GM21825 (cell line): ENCODE results near the gene TRIO.

Experiments used
- ATAC-seq: cut with Tn5 transposase; IDR thresholded peaks from one replicate; pipeline ENCODE4 v1.9.1; 2021; ENCODE audit warnings: mild to moderate bottlenecking, moderate library complexity; ENCODE audit not compliant: unreplicated experiment

Gene TRIO

DNA sequence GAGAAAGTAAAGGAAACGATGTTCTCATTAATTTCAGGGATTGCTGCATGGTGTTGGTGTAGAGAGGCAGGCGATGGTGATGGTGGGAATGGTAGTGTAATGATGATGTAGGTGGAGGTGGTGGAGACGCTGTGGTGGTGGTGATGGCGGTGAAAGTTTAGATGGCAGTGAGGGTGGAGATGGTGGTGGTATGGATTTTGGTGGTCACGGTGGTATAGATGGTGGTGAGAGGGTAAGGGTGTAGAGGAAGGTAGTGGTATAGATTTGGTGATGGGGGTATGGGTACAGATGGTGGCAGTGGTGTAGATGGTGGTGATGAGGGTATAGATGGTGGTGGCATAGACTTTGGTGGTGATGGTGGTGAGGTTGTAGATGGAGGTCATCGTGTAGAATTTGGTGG is 259.3 kb downstream of the TRIO start:
- ATAC-seq = no peak

DNA sequence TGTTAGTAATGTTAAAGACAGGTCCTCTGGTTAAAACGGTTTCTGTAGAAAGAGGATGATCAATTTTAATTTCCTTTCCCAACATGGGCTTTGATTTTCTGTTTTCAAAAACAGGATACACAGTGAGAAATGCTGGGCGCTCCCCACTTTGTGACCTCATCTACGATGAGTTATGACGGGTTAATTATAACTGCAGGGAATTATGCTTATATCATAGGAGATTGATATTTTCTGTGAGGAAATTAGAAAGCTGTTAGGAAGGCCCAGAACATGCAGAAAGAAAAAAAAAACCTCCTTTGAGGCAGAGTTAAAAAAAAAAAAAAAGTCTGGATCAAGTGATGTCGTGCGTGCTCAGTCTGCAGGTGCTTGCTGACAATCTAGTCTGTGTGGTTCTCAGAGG is 261.6 kb downstream of the TRIO start:
- ATAC-seq = no peak

DNA sequence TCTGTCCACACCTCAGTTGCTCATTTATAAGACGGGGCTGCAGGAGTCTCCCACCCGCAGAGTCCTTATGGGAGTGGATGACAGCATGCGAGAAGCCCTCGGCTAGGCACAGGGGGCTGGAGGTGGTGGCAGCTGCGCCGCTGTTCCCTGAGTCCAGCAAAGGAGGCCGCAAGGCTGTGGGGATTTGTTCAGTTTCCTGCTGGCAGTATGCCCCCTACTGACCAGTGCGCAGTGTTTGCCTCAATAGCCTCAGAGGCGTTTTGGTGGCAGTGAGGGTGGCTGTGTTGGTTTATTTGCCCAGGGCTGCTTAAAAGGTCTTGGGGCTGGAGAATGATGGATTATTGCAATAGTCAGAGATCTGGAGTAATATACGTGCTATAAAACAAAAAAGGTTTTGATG is 262.1 kb downstream of the TRIO start:
- ATAC-seq = no peak

DNA sequence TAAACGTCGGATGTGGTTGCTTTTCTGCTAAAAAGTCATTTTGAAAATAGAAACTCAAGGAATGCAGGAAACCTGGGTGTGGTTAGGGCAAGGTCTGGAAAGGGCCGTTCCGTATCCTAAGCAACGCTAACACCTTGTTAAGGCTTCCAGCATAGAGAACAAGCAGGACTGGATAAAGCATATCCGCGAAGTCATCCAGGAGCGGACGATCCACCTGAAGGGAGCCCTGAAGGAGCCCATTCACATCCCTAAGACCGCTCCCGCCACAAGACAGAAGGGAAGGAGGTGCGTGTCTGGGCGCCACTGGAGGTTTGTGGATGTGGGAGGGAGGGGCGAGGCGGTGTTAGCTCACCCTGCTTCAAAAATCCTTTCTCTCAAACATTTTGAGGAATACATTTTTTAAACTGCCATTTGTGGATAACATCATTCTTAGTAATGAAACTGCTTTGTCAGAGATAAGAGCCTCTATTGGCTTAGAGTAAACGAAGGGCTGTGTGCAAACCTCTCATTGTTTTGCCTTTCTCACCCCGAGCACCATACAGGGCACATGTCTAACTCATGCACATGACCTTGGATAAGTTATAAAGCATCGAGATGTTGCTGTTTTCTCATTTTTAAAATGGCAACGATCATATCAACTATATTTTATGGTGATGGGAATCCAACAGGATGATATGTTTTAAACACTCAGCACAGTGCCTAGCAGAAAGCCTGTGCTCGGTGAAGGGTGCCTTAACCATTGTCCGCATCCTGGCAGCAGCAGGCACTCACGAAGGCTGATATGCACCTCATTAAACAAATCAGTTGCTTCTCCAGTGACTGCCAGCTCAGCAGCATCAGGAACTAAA is 262.8 kb downstream of the TRIO start:
- ATAC-seq = no peak

DNA sequence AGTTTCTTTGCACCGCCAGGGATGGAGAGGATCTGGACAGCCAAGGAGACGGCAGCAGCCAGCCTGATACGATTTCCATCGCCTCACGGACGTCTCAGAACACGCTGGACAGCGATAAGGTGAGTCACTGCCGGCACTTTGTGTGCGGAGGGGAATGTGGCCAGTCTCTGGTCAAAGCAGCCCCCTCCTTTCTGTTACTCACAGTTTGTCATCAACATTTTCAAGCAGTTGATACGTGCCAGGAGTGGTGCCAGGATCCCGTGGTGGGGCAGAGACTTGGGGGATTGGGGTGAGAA is 263.4 kb downstream of the TRIO start:
- ATAC-seq = no peak

DNA sequence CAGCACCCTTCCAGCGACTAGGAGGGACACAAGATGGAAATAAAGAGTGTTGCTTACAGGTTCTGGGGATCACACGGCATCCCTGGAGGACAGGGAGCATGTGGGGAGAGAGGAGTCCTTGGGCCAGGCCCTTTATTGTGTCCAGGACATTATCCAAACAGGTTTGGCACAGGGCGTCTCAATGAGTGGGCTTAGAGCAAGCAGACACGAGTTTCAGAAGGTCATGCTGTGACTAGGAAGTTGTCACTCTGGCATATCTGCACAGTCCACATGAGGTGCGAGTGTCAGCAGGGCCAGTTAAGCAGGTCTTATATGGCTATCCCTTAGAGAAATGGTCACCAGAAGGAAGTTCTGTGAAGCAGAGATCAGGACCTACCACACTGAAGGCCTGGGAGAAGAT is 263.9 kb downstream of the TRIO start:
- no peak for ATAC-seq

DNA sequence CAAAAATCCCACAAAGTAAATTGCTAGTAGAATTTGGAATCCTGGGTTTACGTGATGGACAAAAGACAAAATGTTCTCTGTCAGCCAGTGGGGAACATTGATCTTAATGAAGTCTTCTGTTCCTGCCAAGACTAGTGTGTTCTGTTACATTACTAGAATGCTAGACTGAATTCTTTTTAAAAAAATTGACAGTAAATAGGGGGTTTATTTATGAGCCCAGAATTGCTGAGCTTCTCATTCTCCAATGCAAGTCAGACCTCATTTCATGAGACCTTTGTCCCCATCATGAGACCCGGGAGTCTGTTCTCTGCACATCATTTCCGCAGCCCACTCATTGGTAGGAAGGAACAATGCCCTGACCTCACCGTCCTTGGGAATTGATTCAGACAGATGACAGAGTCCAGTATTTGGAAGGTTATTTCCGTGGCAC is 264.6 kb downstream of the TRIO start:
- ATAC-seq = no peak

DNA sequence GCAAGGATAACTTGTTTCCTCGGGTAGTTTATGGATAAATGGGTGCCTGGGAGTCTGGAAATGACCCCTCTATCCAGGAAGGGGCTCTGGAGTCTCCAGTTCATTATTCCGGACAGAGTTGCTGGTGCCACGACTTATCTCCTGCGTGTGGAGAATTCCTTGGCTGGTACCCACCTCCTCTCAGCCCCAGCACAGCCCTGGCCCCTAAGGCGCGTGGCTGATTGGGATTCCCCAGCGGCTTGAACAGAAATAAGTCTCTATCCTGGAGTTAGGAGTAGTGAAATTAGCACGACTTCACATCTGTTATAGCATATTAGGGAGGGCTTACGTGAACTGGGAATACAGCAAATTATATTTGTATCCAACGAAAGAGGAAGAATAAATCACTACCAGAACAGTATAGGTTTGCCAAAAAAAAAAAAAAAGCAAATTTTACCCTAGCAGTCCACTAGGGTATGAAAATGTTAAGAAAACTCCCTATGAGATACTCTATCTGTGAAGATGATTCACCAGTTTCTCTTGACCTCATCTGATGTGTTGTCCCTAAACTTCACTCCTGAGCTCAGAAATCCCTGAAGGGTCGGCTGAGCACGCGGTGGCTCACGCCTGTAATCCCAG is 265.9 kb downstream of the TRIO start:
- ATAC-seq = no peak

DNA sequence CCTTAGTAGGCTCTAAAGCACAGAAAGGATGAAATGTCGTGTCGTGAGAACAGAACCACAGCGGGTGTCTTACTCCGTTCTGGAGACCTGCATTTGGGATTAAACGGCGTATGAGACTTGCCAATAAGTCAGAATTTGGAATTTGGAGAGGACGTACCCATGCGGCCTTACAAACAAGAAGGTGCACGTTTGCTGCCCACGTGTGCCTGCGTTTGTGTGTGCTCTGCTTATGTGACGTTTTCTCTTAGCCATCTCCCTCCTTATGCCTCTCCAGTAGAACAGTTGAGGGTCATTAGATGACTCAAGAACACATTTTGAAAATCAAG is 266.9 kb downstream of the TRIO start:
- ATAC-seq = no peak

DNA sequence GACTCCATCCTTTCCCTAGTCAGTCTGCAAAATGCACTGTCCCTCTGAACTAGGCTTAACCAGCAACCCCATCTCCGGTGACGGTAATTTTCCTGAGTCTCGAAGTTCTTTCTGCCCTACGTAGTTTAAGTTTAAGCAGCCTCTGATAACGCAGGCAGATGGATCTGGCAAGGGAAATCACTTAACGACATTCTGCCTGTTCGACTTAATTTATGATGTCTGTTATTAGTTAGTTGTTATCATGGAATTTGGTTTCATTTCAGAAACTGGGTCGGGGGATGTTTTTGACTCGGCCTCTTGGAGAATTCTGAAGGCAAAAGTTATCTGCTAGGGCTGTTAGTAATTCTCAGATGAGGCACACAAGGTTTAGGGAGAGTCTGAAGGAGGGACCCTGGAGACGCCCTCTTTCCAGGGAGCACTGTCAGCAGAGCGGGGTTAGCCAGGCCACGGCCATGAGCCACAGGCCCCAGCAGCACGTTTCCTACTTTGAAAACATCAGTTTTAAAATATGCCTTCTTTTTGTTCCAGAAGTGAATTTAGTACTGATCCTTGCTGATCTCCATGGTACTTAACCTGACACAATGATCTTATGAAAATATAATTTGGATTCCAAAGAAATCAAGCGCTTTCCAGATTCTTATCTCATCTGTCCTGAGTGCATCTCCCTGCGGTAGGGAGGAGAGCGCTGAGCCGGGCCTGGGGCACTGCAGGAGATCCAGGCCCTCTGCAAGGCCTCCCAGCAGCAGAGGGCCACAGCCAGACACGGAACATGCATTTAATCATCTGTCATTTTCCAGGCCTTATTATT is 267.5 kb downstream of the TRIO start:
- ATAC-seq = no peak

DNA sequence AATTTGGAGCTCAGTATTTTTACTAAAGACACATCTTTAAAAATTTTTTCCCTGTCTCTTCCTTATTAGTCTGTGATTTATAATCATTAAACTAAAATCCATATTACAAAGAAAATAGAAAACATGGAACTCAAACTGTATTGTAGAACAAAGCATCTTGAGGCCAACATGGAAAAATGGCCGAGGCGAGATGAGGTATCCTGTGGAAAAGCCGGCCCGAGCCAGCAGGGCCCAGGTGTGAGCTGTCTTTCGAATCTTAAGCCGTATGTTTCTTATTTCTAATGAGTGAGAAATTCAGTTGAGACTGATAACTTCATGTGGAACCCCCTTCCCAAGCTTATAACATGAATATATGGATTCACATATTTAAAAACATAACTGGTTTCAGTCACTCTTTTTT is 268.1 kb downstream of the TRIO start:
- no peak for ATAC-seq

DNA sequence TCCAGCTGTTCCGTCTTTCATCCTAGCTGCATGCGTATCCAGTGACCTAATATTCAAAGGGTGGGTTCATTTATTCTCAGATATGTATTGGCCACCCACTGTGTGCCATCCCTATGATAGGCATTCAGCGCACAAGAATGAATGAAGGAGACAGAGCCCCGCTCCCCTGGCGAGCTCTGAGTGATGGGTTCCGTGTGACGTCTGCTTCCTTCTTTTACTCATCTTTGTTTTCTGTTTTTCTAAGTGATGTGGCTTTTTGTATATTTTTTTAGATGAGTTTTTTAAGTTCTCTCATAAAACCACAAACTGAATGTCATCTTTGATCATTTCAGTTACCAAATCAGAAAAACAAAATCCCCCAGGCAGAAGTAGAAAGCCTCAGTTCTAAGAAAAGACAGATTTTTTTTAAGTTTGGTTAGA is 270.2 kb downstream of the TRIO start:
- ATAC-seq = no peak

DNA sequence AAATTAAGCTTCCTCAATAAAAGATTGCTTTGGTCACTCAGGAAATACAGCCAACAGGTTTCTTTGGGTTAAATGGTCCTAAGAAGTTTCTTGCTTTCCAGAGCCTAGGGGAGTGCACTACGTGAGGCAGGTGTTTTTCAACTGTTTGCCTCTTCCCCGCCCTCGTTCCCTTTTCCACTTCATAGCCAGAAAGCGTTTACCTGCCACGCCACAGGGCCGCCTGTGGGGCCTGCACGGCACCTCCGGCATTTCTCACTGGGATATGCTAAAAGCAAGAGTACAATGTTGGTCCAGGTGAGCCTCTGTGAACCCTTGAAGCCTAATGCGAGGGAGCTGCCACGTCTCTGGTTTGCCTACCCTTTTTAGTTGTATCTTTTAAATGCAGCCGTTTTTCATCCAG is 270.9 kb downstream of the TRIO start:
- no peak for ATAC-seq

DNA sequence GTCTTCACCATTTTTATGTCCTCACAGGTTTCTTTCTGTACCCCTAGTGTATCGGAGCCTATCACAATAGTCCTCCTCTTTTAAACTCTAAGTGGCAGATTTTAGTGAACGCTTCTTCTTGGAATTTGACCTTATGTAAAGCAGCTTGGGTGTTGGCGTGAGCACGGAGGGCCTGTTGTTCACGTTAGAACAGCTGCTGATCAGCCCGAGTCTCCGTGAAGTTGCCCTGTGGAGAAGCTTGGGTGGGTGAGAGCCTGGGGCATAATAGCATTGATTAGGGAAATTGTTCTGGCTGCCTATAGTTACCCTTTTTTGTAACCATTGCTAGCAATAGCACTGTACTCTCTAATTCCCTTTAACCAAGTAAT is 271.5 kb downstream of the TRIO start:
- ATAC-seq = no peak

DNA sequence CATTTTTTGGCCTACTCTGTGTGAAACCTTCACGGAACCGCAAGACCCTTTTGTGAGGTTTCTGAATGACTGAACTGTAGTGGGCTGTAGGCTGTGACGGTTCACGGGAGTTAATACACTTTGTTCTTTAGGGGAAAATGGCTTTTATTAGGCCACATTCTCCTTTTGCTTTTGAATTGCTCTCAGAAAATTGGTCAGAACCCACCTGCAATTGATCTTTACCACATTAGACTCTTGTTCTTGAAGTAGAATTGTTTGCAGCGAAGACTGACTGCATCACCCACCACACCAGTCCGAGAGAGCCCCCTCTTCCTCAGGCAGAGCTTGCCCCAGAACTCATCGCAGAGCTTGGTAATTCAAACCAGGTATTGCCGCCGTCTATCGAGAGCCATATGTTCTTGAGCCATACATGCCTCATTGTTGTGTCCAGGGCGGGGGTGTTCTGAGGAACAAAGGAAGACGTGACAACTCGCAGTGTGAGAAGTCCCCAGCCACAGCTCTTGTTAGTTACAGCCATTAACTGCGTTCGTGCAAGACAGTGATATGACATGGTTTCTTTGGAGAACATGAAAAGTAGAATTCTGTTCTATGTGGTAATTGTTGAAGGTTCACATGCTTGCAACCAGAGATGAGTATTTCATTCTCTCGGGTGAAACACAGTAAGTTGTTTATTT is 272.0 kb downstream of the TRIO start:
- no peak for ATAC-seq

DNA sequence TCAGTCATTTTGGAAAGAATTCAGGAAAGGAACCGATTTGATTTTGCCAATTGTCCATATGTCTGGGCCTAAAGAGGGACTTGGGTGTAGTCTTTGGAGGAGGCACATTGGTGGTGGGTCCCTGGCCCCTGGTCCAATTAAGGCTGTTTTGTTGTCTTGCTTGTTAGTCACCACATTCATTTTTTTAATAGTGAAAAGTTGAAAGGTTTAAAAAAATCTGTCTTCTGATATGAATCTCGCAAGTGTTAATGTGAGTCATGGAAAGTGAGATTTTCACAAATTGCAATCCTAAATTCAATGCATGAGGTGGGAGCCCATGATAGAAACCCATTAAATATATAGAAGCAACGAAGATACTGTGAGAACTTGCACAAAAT is 272.5 kb downstream of the TRIO start:
- no peak for ATAC-seq

DNA sequence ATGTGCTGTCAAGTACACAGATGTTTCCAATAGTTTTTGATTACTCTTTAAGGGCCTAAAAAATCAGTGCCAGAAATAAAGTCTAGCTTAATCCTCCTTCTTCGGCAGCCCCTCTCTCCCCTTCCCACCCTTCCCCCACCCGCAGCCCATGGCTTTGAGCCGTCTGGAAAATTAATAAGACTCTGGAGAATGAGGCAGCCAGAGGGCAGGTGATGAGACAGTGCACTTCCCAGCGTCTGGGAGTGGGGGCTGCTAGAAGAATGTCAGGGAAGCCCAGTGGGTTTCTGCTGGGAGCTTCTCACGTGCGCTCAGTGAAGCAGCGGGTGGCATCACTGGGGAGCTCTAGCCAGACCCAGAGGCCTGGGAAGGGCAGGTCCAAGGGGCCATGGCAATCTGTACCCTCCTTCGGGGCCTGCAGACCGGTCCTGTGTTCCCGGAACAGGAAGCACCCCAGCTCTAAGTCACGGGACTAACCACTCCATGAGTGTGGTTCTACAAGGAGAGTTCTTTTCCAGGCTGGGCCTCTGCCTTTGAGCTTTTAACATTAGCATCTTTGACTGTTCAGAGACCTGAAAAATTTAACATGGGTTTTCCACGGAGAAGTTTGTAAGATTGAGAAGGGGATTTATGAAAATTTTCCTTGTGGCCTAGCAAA is 273.6 kb downstream of the TRIO start:
- no peak for ATAC-seq

DNA sequence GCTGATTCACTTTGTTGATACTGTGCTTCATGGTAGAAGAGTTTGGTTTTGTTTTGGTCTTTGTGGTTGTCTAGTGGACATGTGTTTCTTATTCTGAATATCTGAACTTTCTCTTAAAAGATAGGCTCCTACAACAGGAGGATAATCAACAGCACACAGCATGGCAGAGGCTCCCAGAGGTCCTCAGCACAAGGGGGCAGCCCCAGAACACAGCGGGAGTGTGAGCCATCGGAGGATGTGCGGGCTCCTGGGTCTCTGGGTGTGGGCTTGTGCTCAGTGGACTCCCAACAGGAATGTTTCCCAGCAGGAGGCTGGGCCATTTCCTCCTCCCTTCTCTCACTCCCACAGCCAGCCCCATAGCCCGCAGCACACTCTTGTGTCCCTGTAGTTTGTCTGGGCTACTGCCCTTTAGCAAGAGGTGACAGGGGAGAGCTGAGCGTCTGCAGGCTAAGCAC is 274.2 kb downstream of the TRIO start:
- ATAC-seq = no peak

DNA sequence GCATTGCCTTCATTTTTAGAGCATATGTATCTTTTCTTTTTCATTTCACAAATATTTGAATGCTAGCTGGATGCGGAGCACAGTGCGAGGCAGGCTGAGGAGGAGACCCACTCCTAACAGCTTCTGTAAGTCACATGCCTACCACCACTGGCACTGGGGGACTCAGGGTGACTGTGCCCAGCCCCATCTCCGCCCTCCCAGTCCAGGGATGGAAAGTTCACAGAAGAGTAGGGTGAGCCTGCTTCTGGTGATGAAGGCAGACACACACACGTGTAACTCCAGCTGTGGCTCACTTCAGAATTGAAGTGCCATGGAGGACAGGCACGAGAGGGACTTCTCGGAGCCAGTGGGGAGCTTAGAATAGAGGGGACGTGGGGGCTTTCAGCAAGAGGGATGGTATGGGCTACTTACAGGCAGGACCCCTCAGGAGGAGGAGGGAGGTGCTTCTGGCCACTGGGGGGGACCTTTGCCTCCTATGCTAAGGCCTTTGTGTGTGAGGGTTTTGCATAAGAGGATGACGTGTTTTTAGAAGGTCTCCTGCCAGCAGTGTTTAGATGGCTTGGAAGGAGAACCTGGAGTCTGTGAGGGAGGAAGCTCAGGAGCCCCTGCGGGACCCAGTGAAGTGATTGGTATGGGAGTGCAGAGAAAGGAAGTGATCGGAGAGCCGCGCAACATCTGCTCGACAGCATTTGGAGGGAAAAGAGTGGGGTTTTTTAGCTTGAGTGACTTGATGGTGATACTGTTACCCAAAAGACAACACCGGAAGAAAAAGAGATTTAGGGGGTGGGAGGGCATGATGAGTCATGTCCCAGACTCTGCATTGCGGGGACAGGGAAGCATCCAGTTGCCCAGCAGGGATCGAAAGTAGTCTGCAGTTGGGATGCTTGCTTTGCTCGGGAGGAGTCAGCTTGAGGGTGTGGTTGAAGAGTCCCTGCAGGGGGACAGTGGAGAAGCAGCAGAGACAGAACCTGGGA is 274.9 kb downstream of the TRIO start:
- no peak for ATAC-seq

DNA sequence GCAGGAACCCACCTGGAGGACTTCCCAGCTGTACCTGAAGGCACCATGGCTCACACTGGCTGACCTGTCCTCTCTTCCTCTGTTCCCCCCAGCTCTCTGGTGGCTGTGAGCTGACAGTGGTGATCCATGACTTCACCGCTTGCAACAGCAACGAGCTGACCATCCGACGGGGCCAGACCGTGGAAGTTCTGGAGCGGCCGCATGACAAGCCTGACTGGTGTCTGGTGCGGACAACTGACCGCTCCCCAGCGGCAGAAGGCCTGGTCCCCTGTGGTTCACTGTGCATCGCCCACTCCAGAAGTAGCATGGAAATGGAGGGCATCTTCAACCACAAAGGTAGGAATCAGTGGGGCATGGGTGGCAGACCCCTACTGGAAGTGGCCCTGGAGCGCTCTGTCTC is 276.5 kb downstream of the TRIO start:
- no peak for ATAC-seq
